Coronary artery (tissue), 2 donors: ENCODE results near the gene EFNA2.

Experiments used
- DNase-seq: peaks from one replicate; pipeline ENCODE4 v3.0.0-alpha.2; 2017; ENCODE audit warnings: low spot score
- H3K27ac ChIP-seq, 2 donors: fragments of 200-600 bp; sonication (generic); one replicate each; pipeline ENCODE4 v1.5.1; 2016 to 2019
- H3K4me3 ChIP-seq: fragments of 200-600 bp; sonication (generic); 2 replicates; pipeline ENCODE4 v1.5.1; 2016; ENCODE audit warnings: mild to moderate bottlenecking, moderate library complexity
- TF ChIP-seq, protein P1 (sequence below): fragments of 200-600 bp; sonication (generic); IDR thresholded peaks from one replicate; pipeline ENCODE4 v1.5.1; 2019; ENCODE audit warnings: antibody characterized with exemption

Gene EFNA2

DNA sequence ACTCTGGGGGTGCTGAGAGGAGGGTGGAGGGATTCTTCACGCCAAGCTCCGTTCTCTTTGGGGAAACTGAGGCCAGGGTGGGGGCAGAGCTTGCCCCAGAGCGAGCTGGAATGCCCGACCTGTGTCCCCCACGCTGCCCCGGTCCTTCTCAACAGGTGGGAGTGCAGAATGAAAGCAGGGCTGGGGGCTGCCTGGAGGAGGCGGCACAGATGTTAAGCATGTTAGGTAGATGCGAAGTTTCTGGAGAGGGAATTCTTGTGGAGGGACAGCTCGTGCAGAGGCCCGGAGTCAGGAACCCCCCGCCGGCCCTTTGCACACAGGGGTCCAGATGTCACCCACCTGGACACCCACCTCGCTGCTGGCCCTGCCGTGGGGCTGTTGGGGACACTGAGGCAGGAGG lies 9.0 kb downstream of the EFNA2 start:
- H3K27ac ChIP-seq = no peak overlapping the region
- TF ChIP-seq, protein P1, sequence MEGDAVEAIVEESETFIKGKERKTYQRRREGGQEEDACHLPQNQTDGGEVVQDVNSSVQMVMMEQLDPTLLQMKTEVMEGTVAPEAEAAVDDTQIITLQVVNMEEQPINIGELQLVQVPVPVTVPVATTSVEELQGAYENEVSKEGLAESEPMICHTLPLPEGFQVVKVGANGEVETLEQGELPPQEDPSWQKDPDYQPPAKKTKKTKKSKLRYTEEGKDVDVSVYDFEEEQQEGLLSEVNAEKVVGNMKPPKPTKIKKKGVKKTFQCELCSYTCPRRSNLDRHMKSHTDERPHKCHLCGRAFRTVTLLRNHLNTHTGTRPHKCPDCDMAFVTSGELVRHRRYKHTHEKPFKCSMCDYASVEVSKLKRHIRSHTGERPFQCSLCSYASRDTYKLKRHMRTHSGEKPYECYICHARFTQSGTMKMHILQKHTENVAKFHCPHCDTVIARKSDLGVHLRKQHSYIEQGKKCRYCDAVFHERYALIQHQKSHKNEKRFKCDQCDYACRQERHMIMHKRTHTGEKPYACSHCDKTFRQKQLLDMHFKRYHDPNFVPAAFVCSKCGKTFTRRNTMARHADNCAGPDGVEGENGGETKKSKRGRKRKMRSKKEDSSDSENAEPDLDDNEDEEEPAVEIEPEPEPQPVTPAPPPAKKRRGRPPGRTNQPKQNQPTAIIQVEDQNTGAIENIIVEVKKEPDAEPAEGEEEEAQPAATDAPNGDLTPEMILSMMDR = no peak
- DNase-seq = no peak
- no peak overlapping the region for H3K4me3 ChIP-seq

DNA sequence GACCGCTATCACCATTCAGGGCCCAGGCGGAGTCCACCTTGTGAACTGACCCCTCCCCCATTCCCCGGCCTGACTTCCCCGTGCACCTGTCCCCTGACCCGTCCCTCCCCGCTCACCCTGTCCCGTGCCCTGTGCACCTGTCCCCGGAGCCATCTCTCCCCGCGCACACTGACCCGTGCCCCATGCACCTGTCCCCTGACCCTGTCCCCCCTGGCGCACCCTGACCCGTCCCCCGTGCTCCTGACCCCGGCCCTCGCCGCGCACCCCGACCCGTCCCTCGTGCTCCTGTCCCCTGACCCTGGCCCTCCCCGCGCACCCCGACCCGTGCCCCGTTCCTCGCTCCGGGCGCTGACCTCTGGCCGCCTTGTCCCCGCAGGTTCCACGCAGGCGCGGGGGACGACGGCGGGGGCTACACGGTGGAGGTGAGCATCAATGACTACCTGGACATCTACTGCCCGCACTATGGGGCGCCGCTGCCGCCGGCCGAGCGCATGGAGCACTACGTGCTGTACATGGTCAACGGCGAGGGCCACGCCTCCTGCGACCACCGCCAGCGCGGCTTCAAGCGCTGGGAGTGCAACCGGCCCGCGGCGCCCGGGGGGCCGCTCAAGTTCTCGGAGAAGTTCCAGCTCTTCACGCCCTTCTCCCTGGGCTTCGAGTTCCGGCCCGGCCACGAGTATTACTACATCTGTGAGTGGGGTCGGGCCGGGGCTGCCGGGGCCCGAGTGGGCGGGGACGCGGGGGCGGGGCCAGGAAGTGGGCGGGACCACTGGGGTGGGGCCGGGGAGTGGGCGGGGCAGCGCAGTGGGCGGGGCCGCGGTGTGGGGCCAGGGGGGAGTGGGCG lies 9.7 kb downstream of the EFNA2 start:
- TF ChIP-seq, protein P1 = no peak
- Histone ChIP-seq H3K27ac (no peak overlapping the region), H3K4me3 (peak overlapping the region; percentile 26)
- no peak for DNase-seq

DNA sequence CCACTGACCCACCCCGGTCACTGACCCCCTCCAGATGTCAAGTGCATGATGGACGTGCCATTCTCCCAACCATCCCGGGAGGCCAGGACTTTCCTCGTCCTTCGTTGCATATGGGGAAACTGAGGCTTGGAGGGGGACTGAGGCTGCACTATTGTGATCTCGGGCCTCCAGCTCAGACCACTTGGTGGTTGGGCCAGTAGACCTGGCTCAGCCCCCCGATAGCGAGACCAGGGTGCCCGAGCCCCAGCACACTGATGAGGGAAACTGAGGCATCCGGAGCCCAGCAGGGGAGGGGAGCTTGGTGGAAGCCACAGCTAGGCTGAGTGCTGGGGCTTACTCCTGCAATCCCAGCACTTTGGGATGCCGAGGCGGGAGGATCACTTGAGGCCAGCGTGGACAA lies 10.4 kb downstream of the EFNA2 start:
- DNase-seq = no peak
- H3K4me3 ChIP-seq = peak overlapping the region; percentile 26
- H3K27ac ChIP-seq = no peak overlapping the region
- TF ChIP-seq, protein P1 = no peak

DNA sequence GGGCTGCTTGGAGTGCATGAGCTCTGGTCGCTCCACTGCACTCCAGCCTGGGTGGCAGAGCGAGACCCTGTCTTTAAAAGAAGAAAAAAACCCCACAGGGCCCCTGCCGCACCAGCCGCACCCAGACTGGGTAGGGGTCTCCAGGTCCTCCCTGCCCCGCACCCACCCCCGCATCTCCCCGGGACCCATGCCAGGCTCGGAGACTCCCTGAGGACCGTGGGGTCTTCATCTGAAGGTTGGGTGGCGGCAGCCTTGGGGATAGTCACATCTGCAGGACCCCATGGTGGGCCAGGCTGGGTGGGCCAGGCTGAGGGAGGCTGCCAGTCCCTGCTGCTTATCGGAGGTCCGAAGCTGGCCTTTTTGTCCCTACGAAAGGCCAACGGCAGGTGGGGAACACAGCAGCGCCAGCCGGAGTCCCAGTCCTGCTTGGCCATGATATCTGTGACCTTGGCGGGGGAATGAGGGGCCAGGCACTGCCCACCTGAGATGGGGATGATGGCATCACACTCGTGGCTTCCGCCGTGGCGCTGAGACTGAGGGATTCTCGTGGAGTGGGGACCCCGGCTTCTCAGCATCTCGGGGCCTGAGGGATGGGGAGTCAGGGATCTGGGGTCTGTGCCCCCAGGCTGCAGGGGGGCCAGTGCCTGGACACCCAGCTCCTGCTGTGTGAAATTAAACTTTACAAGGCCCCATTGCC lies 11.1 kb downstream of the EFNA2 start:
- Histone ChIP-seq H3K27ac (no peak overlapping the region), H3K4me3 (no peak overlapping the region)
- DNase-seq = no peak
- TF ChIP-seq, protein P1 = no peak

DNA sequence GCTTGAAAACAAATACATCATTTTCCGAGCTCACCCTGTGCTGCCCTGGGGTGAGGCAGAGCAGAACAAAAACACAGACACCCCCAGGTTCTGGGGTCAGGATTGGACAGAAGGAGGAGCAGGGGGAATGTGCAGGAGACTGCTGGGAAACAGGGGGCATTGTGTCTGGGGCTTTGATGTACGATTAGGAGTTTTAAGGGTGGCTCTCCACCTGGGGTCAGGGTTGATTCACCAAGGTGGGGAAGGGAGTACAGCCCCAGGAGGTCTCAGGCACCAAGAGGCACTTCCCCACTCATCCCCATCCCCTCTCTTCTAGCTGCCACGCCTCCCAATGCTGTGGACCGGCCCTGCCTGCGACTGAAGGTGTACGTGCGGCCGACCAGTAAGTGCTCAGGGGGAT lies 12.6 kb downstream of the EFNA2 start:
- no peak for DNase-seq
- no peak overlapping the region for H3K27ac ChIP-seq
- no peak overlapping the region for H3K4me3 ChIP-seq
- TF ChIP-seq, protein P1 = no peak

DNA sequence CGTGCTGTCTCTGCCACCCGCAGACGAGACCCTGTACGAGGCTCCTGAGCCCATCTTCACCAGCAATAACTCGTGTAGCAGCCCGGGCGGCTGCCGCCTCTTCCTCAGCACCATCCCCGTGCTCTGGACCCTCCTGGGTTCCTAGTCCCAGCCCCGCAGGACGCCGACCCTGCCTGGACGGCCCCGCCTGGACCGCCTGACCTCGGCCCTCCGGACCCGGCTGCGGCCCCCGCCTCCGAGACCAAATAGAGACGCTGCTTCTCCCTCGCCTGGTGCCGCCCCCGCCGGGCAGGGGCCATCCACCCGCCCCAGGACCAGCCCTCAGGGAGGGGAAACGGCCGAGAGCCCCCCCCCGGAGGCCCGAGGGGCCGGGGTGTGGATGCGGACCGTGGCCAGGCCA lies 14.1 kb downstream of the EFNA2 start:
- no peak overlapping the region for H3K4me3 ChIP-seq
- no peak overlapping the region for H3K27ac ChIP-seq
- TF ChIP-seq, protein P1 = no peak
- DNase-seq = no peak
